ENCODE measurements around the gene GPR155.
"Not testable (repeated sequence)": the region's sequence is repeated elsewhere in the genome, so short reads cannot be mapped to it uniquely, and the experiment has no call there.

GPR155 gene

GRCh38 chr2:174431902-174432301 is 54.9 kb downstream of the GPR155 start:
- Histone ChIP-seq H3K4me3 (ENCODE audit: insufficient read length, low read depth) (no peak overlapping the region), H3K9me3 (ENCODE audit: insufficient read depth, low read length) (no peaks in the 10 kb centered on the region), H3K4me1 (ENCODE audit: insufficient read depth, insufficient read length) (no peaks in the 10 kb centered on the region), H3K27me3 (ENCODE audit: insufficient read depth, insufficient read length) (no peaks in the 10 kb centered on the region), H3K36me3 (ENCODE audit: insufficient read depth, insufficient read length, low read length) (peaks cover 9% of the 10 kb centered on the region), H3K9ac (ENCODE audit: insufficient read length, low read depth) (no peak overlapping the region)
- TF ChIP-seq SUZ12 (IDR thresholded peaks at IDR 0.05; ENCODE audit: extremely low read depth, insufficient read depth, insufficient read length) (no peak), YY1 (IDR thresholded peaks at IDR 0.05; ENCODE audit: insufficient read depth, insufficient read length) (no peak), ZNF274 (IDR thresholded peaks at IDR 0.05; ENCODE audit: low read depth, low read length) (no peak)
- DNase-seq (ENCODE audit: low read depth, low spot score) = no peak

GRCh38 chr2:174430066-174430465 is 56.8 kb downstream of the GPR155 start:
- no peak for TF ChIP-seq SUZ12 (IDR thresholded peaks at IDR 0.05; ENCODE audit: extremely low read depth, insufficient read depth, insufficient read length)
- no peak for TF ChIP-seq ZNF274 (IDR thresholded peaks at IDR 0.05; ENCODE audit: low read depth, low read length)
- TF ChIP-seq YY1 (IDR thresholded peaks at IDR 0.05; ENCODE audit: insufficient read depth, insufficient read length) = no peak
- Histone ChIP-seq H3K27me3 (ENCODE audit: insufficient read depth, insufficient read length) (no peaks in the 10 kb centered on the region), H3K9me3 (ENCODE audit: insufficient read depth, low read length) (no peaks in the 10 kb centered on the region), H3K4me3 (ENCODE audit: insufficient read length, low read depth) (no peak overlapping the region), H3K9ac (ENCODE audit: insufficient read length, low read depth) (no peak overlapping the region), H3K4me1 (ENCODE audit: insufficient read depth, insufficient read length) (no peaks in the 10 kb centered on the region), H3K36me3 (ENCODE audit: insufficient read depth, insufficient read length, low read length) (peaks cover 7% of the 10 kb centered on the region)
- DNase-seq (ENCODE audit: low read depth, low spot score) = no peak

GRCh38 chr2:174428214-174428613 is 58.6 kb downstream of the GPR155 start:
- H3K27me3 ChIP-seq (ENCODE audit: insufficient read depth, insufficient read length) = no peaks in the 10 kb centered on the region
- H3K4me3 ChIP-seq (ENCODE audit: insufficient read length, low read depth) = no peak overlapping the region
- peaks cover 21% of the 10 kb centered on the region for H3K36me3 ChIP-seq (ENCODE audit: insufficient read depth, insufficient read length, low read length)
- H3K4me1 ChIP-seq (ENCODE audit: insufficient read depth, insufficient read length) = no peaks in the 10 kb centered on the region
- H3K9ac ChIP-seq (ENCODE audit: insufficient read length, low read depth) = no peak overlapping the region
- no peak for DNase-seq (ENCODE audit: low read depth, low spot score)
- TF ChIP-seq ZNF274 (IDR thresholded peaks at IDR 0.05; ENCODE audit: low read depth, low read length) (no peak), YY1 (IDR thresholded peaks at IDR 0.05; ENCODE audit: insufficient read depth, insufficient read length) (no peak), SUZ12 (IDR thresholded peaks at IDR 0.05; ENCODE audit: extremely low read depth, insufficient read depth, insufficient read length) (no peak)
- H3K9me3 ChIP-seq (ENCODE audit: insufficient read depth, low read length) = no peaks in the 10 kb centered on the region

- Histone ChIP-seq H3K4me1 (ENCODE audit: insufficient read depth, insufficient read length) (no peaks in the 10 kb centered on the region), H3K27me3 (ENCODE audit: insufficient read depth, insufficient read length) (no peaks in the 10 kb centered on the region), H3K4me3 (ENCODE audit: insufficient read length, low read depth) (no peak overlapping the region), H3K9ac (ENCODE audit: insufficient read length, low read depth) (no peak overlapping the region), H3K36me3 (ENCODE audit: insufficient read depth, insufficient read length, low read length) (no peaks in the 10 kb centered on the region), H3K9me3 (ENCODE audit: insufficient read depth, low read length) (no peaks in the 10 kb centered on the region)
- DNase-seq (ENCODE audit: low read depth, low spot score) = no peak
- TF ChIP-seq ZNF274 (IDR thresholded peaks at IDR 0.05; ENCODE audit: low read depth, low read length) = no peak
Measured at GRCh38 chr2:174412256-174412655, 74.6 kb downstream of the GPR155 start.

GRCh38 chr2:174410039-174410438 is 76.8 kb downstream of the GPR155 start:
- H3K27me3 ChIP-seq (ENCODE audit: insufficient read depth, insufficient read length); H3K9ac ChIP-seq (ENCODE audit: insufficient read length, low read depth); H3K4me1 ChIP-seq (ENCODE audit: insufficient read depth, insufficient read length); DNase-seq (ENCODE audit: low read depth, low spot score); H3K9me3 ChIP-seq (ENCODE audit: insufficient read depth, low read length); H3K36me3 ChIP-seq (ENCODE audit: insufficient read depth, insufficient read length, low read length): not testable (repeated sequence)
- H3K4me3 ChIP-seq (ENCODE audit: insufficient read length, low read depth) = peak overlapping the region; percentile 43

- Histone ChIP-seq H3K27me3 (ENCODE audit: insufficient read depth, insufficient read length) (no peaks in the 10 kb centered on the region), H3K36me3 (ENCODE audit: insufficient read depth, insufficient read length, low read length) (peaks cover 3% of the 10 kb centered on the region), H3K4me3 (ENCODE audit: insufficient read length, low read depth) (no peak overlapping the region), H3K9ac (ENCODE audit: insufficient read length, low read depth) (no peak overlapping the region), H3K4me1 (ENCODE audit: insufficient read depth, insufficient read length) (no peaks in the 10 kb centered on the region), H3K9me3 (ENCODE audit: insufficient read depth, low read length) (no peaks in the 10 kb centered on the region)
- TF ChIP-seq YY1 (IDR thresholded peaks at IDR 0.05; ENCODE audit: insufficient read depth, insufficient read length) (no peak), ZNF274 (IDR thresholded peaks at IDR 0.05; ENCODE audit: low read depth, low read length) (no peak), SUZ12 (IDR thresholded peaks at IDR 0.05; ENCODE audit: extremely low read depth, insufficient read depth, insufficient read length) (no peak)
- DNase-seq (ENCODE audit: low read depth, low spot score) = no peak
Measured at GRCh38 chr2:174403628-174404027, 83.2 kb downstream of the GPR155 start.

GRCh38 chr2:174400853-174401252 is 86.0 kb downstream of the GPR155 start:
- Histone ChIP-seq H3K9me3 (ENCODE audit: insufficient read depth, low read length) (no peaks in the 10 kb centered on the region), H3K9ac (ENCODE audit: insufficient read length, low read depth) (no peak overlapping the region), H3K36me3 (ENCODE audit: insufficient read depth, insufficient read length, low read length) (peaks cover 3% of the 10 kb centered on the region), H3K4me1 (ENCODE audit: insufficient read depth, insufficient read length) (no peaks in the 10 kb centered on the region), H3K27me3 (ENCODE audit: insufficient read depth, insufficient read length) (no peaks in the 10 kb centered on the region), H3K4me3 (ENCODE audit: insufficient read length, low read depth) (no peak overlapping the region)
- DNase-seq (ENCODE audit: low read depth, low spot score) = no peak
- TF ChIP-seq ZNF274 (IDR thresholded peaks at IDR 0.05; ENCODE audit: low read depth, low read length) (no peak), YY1 (IDR thresholded peaks at IDR 0.05; ENCODE audit: insufficient read depth, insufficient read length) (no peak)

GRCh38 chr2:174399171-174399570 is 87.7 kb downstream of the GPR155 start:
- TF ChIP-seq YY1 (IDR thresholded peaks at IDR 0.05; ENCODE audit: insufficient read depth, insufficient read length) = no peak
- no peak for TF ChIP-seq SUZ12 (IDR thresholded peaks at IDR 0.05; ENCODE audit: extremely low read depth, insufficient read depth, insufficient read length)
- no peak for TF ChIP-seq ZNF274 (IDR thresholded peaks at IDR 0.05; ENCODE audit: low read depth, low read length)
- H3K9me3 ChIP-seq (ENCODE audit: insufficient read depth, low read length) = no peaks in the 10 kb centered on the region
- H3K4me1 ChIP-seq (ENCODE audit: insufficient read depth, insufficient read length) = no peaks in the 10 kb centered on the region

More at GRCh38 chr2:174399171-174399570, 87.7 kb downstream of the GPR155 start:
- no peak overlapping the region for H3K4me3 ChIP-seq (ENCODE audit: insufficient read length, low read depth)
- no peak overlapping the region for H3K9ac ChIP-seq (ENCODE audit: insufficient read length, low read depth)
- H3K36me3 ChIP-seq (ENCODE audit: insufficient read depth, insufficient read length, low read length) = peaks cover 3% of the 10 kb centered on the region
- DNase-seq (ENCODE audit: low read depth, low spot score) = no peak
- H3K27me3 ChIP-seq (ENCODE audit: insufficient read depth, insufficient read length) = no peaks in the 10 kb centered on the region
